Measurements from ENCODE around the gene PRELID1.
"Not testable (repeated sequence)": the region's sequence is repeated elsewhere in the genome, so short reads cannot be mapped to it uniquely, and the experiment has no call there.

Gene PRELID1

DNA sequence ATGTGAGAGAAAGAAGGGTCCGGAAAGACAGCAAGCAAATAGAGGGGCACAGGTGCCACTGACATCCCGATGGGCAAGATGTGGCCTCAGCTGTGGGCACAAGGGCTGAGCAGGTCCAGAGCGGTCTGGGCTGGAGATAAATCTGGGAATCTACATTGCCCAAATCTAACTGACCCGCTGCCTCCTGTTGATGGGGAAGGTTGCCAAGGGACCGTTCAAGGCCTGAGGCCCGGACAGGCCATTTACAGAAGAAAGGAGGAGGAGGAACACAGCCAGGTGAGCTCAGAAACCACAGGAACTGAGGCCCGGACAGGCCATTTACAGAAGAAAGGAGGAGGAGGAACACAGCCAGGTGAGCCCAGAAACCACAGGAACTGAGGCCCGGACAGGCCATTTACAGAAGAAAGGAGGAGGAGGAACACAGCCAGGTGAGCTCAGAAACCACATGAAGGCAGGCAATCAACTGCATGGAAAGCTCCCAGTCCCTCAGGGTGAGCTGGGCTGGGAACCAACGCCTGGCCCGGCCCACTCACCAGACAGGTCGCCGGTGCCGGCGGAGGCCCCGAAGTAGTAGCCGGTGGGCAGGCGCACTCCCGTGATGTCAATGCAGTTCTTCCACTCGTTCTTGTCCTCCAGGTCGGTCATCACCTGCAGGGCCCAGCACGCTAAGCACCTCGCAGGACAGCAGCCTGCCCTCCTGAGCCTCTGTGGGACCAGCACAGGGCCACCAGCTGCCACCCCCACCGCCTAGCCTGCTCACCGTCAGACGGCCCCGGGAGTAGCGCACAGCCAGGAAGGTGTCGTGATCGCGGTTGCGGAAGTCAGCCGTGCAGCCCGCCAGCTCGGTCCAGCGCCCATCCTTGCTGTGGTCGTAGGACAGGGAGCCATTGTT, 33.2 kb downstream of the PRELID1 start:
- DNase-seq, result no peak

DNA sequence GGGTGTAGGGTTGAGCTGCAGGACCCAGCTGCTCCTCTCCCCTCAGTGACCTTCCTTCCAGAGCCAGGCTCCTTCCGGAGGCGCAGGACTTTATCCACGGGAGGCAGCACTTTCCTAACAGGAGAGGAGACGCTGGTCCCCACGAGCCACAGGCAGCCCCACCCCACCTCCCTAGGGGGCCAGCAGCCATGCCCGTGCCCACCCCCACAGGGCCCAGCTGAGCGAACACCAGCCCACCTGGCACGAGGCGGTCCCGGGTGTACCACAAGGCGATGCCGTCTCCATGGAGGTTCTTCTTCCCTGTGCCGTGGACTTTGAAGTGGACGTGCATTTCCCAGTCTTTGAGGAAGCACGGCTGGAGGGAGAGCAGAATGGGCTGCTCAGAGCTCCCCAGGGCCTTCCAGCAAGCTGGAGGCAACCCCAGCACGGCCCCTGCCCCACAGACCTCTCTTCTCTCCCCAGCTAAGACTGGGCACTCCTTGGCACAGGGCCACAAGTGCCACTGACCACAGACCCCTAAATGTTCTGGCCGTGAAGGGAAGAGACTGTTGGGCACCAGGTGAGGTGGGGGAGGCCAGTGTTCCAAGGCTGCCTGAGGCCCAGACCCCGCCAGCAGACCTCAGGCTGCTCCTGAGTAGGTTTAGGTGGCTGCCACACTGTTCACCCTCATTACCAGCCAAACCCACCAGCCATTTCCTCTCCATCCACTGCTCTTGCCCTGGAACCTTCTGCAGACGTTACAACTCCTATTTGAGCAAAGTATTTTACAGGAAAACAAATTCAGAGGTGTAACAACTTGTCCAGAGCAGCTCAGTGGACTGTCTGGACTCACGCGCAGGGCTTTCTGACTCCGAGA, 34.9 kb downstream of the PRELID1 start:
- DNase-seq, result no peak

GRCh38 chr5:177339107-177339638, 35.6 kb downstream of the PRELID1 start:
- no peak for DNase-seq

DNA sequence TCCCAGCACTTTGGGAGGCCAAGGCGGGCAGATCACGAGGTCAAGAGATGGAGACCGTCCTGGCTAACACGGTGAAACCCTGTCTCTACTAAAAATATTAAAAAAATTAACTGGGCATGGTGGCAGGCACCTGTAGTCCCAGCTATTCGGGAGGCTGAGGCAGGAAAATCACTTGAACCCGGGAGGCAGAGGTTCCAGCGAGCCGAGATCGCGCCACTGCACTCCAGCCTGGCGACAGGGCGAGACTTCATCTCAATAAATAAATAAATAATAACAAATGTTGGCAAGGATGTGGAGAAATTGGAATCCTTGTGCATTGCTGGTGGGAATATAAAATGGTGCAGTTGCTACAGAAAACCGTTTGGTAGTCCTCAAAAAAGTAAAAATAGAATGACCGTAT, 39.4 kb downstream of the PRELID1 start:
- DNase-seq, result not testable (repeated sequence)

- DNase-seq, result no peak
These were observed 40.2 kb downstream of the PRELID1 start for GRCh38 chr5:177343777-177344176.

DNA sequence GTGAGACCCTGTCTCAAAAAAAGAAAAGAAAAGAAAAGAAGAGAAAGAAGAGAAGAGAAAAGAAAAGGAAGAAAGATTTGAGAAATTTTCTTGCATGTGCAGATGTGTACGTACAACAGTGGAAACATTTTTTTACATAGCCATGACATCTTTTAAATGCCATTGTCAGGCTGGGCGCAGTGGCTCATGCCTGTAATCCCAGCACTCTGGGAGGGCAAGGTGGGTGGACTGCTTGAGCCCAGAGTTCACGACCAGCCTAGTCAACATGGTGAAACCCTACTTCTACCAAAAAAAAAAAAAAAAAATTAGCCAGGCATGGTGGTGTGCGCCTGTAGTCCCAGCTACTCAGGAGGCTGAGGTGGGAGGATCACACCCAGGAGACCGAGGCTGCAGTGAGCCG, 41.3 kb downstream of the PRELID1 start:
- no peak for DNase-seq

DNA sequence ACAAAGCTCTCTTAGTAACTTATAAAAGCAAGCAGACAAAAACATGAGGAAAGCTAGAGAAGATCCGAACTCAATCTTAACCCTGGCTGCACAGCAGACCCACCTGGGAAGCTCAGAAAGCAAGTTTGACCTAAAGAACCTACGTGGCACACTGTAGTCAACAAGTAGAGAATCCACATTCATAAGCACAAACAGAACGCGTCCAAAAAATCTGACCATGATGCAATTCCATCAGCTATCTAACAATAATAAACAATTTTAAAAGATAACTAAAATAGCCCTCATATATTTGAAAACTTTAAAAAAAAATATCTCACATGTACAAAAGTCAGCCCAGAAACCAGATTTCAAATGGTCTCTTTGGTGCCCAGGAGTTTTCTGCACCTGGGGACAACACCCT, 43.2 kb downstream of the PRELID1 start:
- no peak for DNase-seq

DNA sequence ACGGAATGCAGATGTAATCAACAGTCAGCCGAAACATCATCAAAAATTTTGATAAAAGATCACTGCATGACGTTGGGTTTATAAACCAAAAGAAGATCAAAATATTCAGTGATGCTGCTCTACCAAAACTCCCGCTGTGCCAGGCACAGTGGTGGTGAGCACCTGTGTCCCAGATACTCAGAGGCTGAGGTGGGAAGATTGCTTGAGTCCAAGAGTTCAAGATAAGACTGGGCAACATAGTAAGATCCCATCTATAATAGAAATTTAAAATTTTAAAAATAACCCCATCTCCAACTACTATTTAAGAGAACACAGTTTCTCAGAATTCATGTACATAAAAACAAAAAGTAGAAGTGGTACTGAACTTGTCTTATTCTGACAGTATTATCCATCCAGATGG, 44.1 kb downstream of the PRELID1 start:
- no peak for DNase-seq

GRCh38 chr5:177349362-177349647, 45.7 kb downstream of the PRELID1 start:
- no peak for DNase-seq

- DNase-seq, result no peak
These were observed 46.2 kb downstream of the PRELID1 start for GRCh38 chr5:177349762-177350161.

DNA sequence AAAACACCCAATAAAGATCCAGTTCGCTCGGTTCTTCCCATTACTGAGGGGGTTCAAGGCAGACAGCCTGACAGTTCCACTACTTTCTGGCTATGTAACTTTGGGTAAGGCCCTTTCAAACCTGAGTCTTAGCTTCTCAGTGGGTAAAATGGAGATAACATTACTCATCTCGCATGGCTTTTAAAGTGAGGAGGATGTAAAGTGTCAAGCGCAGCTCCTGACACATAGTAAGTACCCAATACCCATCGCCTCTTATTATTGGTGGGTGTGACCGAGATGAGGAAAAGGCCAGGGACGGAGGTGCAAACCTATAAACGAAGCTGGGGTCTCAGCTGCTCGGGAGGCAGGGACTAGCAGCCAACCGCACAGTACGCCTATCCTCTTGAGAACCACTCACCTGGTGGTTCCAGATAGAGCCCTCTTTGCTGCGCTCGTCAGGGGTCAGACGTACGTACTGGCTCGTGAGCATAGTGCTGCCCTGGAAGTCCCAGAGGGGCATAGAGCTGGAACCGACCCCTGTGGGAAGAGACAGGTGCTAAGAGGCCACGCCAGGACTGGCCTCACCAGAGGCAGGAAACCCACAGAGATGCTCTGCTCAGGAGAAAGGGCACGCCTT, 47.3 kb downstream of the PRELID1 start:
- DNase-seq, result no peak

DNA sequence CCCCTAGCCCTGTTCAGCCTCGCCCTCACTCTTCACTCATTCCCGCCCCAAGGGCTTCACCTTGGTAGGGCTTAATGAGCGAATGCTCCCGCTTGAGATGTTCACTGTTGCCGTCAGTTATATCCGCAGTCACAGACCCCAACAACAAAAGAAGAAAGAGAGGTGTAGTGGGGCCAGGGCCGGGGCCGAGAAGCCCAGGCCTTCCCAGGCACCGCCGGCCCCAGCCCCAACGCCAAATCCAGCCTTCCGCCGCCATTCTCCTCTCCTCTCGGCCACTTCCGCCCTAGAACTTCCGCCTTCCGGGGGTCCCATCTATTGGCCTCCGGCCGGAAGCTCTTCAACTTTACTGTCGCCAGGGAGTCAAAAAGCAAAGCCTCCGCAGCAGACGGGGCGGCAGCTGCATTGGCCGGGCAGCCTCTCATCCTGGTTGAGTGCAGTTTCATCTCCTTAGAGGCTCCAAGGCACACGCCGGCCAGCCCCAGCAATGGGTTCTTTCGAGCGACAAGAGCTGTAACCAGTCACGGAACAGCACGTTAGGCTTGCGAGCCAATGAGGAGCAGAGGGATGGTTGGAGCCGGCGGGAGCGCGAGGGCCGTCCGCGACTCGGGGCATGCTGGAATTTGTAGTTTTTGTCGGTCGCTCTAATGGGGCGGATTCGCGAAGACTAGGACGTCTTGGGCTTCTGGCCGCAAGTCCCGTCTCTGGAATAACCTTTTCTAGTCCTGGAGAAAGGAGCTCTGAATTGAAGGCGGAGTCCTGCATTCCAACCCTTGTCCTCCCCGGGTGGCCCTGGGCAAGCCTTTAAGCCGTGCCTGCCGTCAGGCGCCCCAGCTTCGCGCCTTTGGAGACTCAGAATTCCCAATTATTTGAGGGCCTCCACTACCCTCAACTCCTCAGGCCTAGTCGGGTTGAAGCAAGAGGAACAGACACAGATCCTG, 48.1 kb downstream of the PRELID1 start, which contains the start of gene LMAN2:
TSS of gene LMAN2 (minus strand) at position 277 of the 938 bp plus-strand sequence. CDS start at position 256, 21 bp downstream.
- peak; percentile 90 for DNase-seq

DNA sequence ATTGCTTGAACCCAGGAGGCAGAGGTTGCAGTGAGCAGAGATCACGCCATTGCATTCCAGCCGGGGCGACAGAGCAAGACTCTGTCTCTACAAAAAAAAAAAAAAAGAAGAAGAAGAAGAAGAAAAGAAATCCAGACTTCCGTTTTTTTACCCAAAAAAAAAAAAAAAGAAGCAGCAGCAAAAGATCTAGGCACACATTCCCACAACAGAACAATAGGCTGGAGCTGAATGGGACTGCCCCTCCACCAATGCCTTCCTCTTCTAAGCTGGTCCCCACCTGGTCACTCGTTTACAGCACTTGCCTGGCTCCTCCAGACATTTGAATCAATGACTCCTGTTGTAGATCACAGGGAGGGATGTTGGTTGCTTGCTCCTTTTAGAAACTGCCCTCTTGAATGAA, 49.5 kb downstream of the PRELID1 start:
- no peak for DNase-seq

GRCh38 chr5:177354256-177354655, 50.7 kb downstream of the PRELID1 start:
- DNase-seq, result no peak

DNA sequence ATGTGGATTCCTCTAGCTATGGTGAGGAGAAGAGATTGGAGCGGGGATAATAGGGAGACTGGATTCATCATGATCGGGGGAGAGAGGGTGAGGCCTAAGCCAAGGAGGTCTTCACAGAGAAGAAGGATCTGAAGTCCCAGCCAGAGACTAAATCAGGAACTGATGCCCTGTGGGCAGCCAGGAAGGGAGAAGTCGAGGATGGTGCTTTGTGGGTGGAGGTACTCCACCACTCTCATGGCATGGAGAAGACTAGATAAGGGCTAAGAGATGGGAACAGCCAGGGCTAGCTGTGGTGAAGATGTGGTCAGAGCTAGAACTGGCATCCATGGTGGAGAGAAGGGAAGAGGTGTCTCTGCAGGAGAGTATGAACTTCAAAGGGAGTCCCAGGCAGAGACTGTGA, 51.1 kb downstream of the PRELID1 start:
- no peak for DNase-seq

- no peak for DNase-seq
These were observed 51.7 kb downstream of the PRELID1 start for GRCh38 chr5:177355162-177355867.

DNA sequence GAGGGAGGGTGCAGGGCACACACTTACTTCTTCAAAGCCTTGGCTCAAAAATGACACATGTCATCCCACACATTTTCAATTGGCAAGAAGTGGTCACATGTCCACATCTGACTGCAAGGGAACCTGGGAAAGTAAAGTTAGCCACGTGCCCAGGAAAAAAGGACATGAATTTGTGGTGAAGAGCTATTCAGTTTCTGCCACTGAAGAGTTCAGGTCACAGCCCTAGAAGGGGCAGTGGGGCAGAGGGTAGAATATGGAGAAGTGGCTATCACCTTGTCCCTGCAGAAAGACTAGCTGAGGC, 52.2 kb downstream of the PRELID1 start:
- no peak for DNase-seq
